Nephron progenitor cell (in vitro differentiated cells): ENCODE measurements around the gene RARS2.
A peak's percentile ranks its signal among the peaks of the same experiment; 100 is the strongest.
"Not testable (repeated sequence)": the region's sequence is repeated elsewhere in the genome, so short reads cannot be mapped to it uniquely, and the experiment has no call there.

ENCODE experiments used
- DNase-seq: peaks from one replicate; pipeline ENCODE4 v3.0.0; 2021
- H3K27ac Mint-ChIP-seq: 2 replicates; pipeline ENCODE4 v1.8.0; 2021; ENCODE audit warnings: mild to moderate bottlenecking, moderate library complexity, mixed read lengths
- H3K27me3 Mint-ChIP-seq: 2 replicates; pipeline ENCODE4 v1.8.0; 2021; ENCODE audit warnings: mild to moderate bottlenecking, low read depth, mixed read lengths; ENCODE audit not compliant: poor library complexity
- H3K36me3 Mint-ChIP-seq: 2 replicates; pipeline ENCODE4 v1.8.0; 2021; ENCODE audit warnings: low read depth, mixed read lengths
- H3K4me1 Mint-ChIP-seq: 2 replicates; pipeline ENCODE4 v1.8.0; 2021; ENCODE audit warnings: mixed read lengths
- H3K4me3 Mint-ChIP-seq: 2 replicates; pipeline ENCODE4 v1.8.0; 2021; ENCODE audit warnings: mild to moderate bottlenecking, moderate library complexity, mixed read lengths
- H3K9me3 Mint-ChIP-seq: 2 replicates; pipeline ENCODE4 v1.8.0; 2021; ENCODE audit warnings: mild to moderate bottlenecking, moderate library complexity, mixed read lengths
- CTCF ChIP-seq: fragments of 200-600 bp; sonication (generic); IDR thresholded peaks from 2 replicates; pipeline ENCODE4 v1.5.0; 2021; ENCODE audit warnings: antibody characterized with exemption

The RARS2 gene

DNA sequence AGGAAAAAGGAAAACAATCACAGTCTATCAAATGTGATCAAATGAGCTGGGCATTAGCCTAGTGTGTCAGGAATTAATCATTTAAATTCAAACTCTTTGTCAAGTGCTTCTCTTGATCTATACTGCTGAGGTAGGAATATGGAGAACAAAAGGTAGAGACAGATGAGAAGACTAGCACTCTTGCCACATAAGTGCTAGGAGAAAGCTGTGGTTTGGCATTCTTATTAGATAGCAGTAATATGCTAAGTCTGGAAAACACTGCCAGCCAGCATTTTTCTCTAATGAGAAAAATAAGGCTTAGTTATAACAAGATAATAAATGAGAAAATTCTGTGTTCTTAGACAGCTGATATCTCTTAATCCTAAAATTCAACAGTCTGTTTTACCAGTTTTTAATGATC lies 39.1 kb upstream of the RARS2 start:
- no peak for TF ChIP-seq CTCF
- peaks cover 54% of the 10 kb centered on the region for H3K36me3 Mint-ChIP-seq
- H3K4me1 Mint-ChIP-seq: no peaks in the 10 kb centered on the region
- no peak overlapping the region for H3K4me3 Mint-ChIP-seq
- no peaks in the 10 kb centered on the region for H3K27me3 Mint-ChIP-seq
- H3K9me3 Mint-ChIP-seq: peaks cover 7% of the 10 kb centered on the region
- DNase-seq: no peak
- H3K27ac Mint-ChIP-seq: peak overlapping the region; percentile 9

GRCh38 chr6:87628424-87628823 lies 38.6 kb upstream of the RARS2 start:
- peak overlapping the region; percentile 9 for H3K27ac Mint-ChIP-seq
- no peaks in the 10 kb centered on the region for H3K4me1 Mint-ChIP-seq
- H3K9me3 Mint-ChIP-seq: peaks cover 7% of the 10 kb centered on the region
- no peak for TF ChIP-seq CTCF
- no peak for DNase-seq
- H3K4me3 Mint-ChIP-seq: no peak overlapping the region
- peaks cover 58% of the 10 kb centered on the region for H3K36me3 Mint-ChIP-seq
- H3K27me3 Mint-ChIP-seq: no peaks in the 10 kb centered on the region

DNA sequence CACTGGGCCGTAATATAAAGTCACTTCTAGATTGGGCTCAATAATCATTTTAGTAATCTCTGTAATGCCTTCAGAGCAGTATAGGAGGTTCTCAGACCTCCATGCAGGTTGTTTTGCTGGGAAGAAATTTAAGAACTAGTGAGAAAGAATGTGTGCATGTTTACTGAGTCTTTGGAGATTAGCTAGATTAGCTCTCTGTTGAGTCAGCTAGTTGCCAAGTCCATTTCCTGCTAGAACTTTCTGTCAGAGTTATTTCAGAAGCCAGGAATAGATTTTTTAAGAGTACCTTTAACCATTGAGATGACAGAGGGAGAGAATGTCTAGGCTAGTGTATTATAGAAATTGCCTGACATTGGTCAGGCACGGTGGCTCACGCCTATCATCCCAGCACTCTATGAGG lies 33.5 kb upstream of the RARS2 start:
- H3K4me1 Mint-ChIP-seq: peaks cover 7% of the 10 kb centered on the region

GRCh38 chr6:87618531-87618930 lies 28.7 kb upstream of the RARS2 start:
- H3K27ac Mint-ChIP-seq: peak overlapping the region; percentile 67
- TF ChIP-seq CTCF: no peak
- H3K4me3 Mint-ChIP-seq: no peak overlapping the region
- H3K27me3 Mint-ChIP-seq: no peaks in the 10 kb centered on the region
- H3K36me3 Mint-ChIP-seq: peaks cover 62% of the 10 kb centered on the region
- peaks cover 5% of the 10 kb centered on the region for H3K9me3 Mint-ChIP-seq
- no peak for DNase-seq
- peaks cover 8% of the 10 kb centered on the region for H3K4me1 Mint-ChIP-seq

More for the DNA sequence above, 33.5 kb upstream of the RARS2 start:
- Mint-ChIP-seq H3K36me3 (peaks cover 64% of the 10 kb centered on the region), H3K27ac (no peak overlapping the region), H3K4me3 (no peak overlapping the region), H3K9me3 (peaks cover 7% of the 10 kb centered on the region), H3K27me3 (no peaks in the 10 kb centered on the region)
- no peak for DNase-seq
- TF ChIP-seq CTCF: no peak

DNA sequence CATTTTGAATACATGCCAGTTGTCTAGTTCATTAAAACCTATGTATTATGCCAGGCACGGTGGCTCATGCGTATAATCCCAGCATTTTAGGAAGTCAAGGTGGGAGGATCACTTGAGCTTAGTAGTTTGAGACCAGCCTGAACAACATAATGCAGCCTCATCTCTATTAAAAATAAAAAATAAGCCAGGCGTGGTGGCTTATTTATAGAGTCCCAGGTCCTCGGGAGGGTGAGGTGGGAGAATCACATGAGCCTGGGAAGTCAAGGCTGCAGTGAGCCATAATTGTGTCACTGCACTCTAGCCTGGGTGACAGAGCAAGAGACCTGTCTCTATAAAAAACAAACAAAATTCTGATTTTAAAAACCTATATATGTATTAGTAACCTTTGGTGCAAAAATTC lies 27.6 kb upstream of the RARS2 start:
- Mint-ChIP-seq H3K4me1 (peaks cover 8% of the 10 kb centered on the region), H3K4me3 (no peak overlapping the region), H3K36me3 (peaks cover 62% of the 10 kb centered on the region), H3K27me3 (no peaks in the 10 kb centered on the region), H3K27ac (no peak overlapping the region), H3K9me3 (peaks cover 14% of the 10 kb centered on the region)
- no peak for TF ChIP-seq CTCF
- no peak for DNase-seq

GRCh38 chr6:87613018-87613417 lies 23.2 kb upstream of the RARS2 start:
- Mint-ChIP-seq H3K36me3 (peaks cover 65% of the 10 kb centered on the region), H3K9me3 (peaks cover 14% of the 10 kb centered on the region)
- H3K27me3 Mint-ChIP-seq, H3K27ac Mint-ChIP-seq, DNase-seq, H3K4me3 Mint-ChIP-seq, H3K4me1 Mint-ChIP-seq: not testable (repeated sequence)
